NB4 (cell line): ENCODE measurements around the gene DMRTC1.
"Not testable (repeated sequence)": the region's sequence is repeated elsewhere in the genome, so short reads cannot be mapped to it uniquely, and the experiment has no call there.

Source experiments
- CTCF ChIP-seq: IDR thresholded peaks from one replicate; pipeline ENCODE4 v1.5.1; 2012; ENCODE audit warnings: low read depth, low read length
- POLR2A ChIP-seq: IDR thresholded peaks from 2 replicates; pipeline ENCODE4 v1.6.1; 2011; ENCODE audit warnings: mild to moderate bottlenecking; ENCODE audit not compliant: insufficient read length; ENCODE audit errors: extremely low read depth

- TF ChIP-seq CTCF, POLR2A: not testable (repeated sequence)
These were observed 6.7 kb downstream of the DMRTC1 start for GRCh38 chrX:72936882-72937455.
